ENCODE results near the gene SUN2. TPM values are rescaled to one million over a fixed set of nuclear protein-coding genes. Genes with fewer than 3 reads are reported as not detected.
"Not testable (repeated sequence)": the region's sequence is repeated elsewhere in the genome, so short reads cannot be mapped to it uniquely, and the experiment has no call there.

The SUN2 gene
- 100 to 1,000 TPM; 275 to 495 TPM for total RNA-seq
- 100 to 1,000 TPM in 1 of 2 donors, 10 to 100 TPM in 1; 95.4 to 303 TPM for polyA plus RNA-seq
- long read RNA-seq, donor 1, partial matches to known transcripts: 453 of 824 reads
- long read RNA-seq, donor 1, other reads (novel, unspliced or antisense): 371 of 824 reads
- long read RNA-seq, donor 2, full-length matches to known transcripts: 4 of 407 reads
- long read RNA-seq, donor 2, partial matches to known transcripts: 112 of 407 reads
- long read RNA-seq, donor 2, other reads (novel, unspliced or antisense): 291 of 407 reads

- Histone ChIP-seq H3K27me3 (ENCODE audit: control insufficient read depth in 1 of 2, insufficient read depth in 2 of 2, low read length in 1 of 2) (no peaks in the 10 kb centered on the region), H3K9me3 (ENCODE audit: control insufficient read depth, low read length) (no peaks in the 10 kb centered on the region), H3K4me1 (ENCODE audit: control insufficient read depth in 1 of 2, insufficient read depth in 2 of 2, low read length in 2 of 2) (no peaks in the 10 kb centered on the region), H3K4me3 (ENCODE audit: low read length in 2 of 2) (peak within 1 kb of the TSS; percentile 68 to 93), H3K36me3 (ENCODE audit: control insufficient read depth in 1 of 2, insufficient read depth in 2 of 2, low read length in 1 of 2) (peaks cover 0 to 8% of the 10 kb centered on the region in 2 donors), H3K27ac (ENCODE audit: low read depth in 1 of 2, low read length in 2 of 2) (peak within 1 kb of the TSS; percentile 96 to 97)
- DNase-seq (peak; percentile 97 to 98), ATAC-seq (ENCODE audit: low FRiP score) (peak; percentile 89)
- intact Hi-C loops (cut with DNase I): loop anchor here in 1 of 2 donors (2.0 to 5.0 kb wide), 2 partner anchors 36 to 51 kb away; partner anchors contain the start of genes DNAL4 and GTPBP1
- WGBS, 2 donors: 0 to 1% methylated on average over 50 to 68 of the region's 68 CpGs
Measured at GRCh38 chr22:38755911-38756532, at the start of gene SUN2. Gene SUN2, minus strand, starts transcription at chr22:38755998. Its CDS starts 3,370 bp downstream, at chr22:38752628.

GRCh38 chr22:38805041-38805593, 49.3 kb upstream of the SUN2 start:
- H3K27me3 ChIP-seq (ENCODE audit: control insufficient read depth in 1 of 2, insufficient read depth in 2 of 2, low read length in 1 of 2); H3K36me3 ChIP-seq (ENCODE audit: control insufficient read depth in 1 of 2, insufficient read depth in 2 of 2, low read length in 1 of 2); H3K4me3 ChIP-seq (ENCODE audit: low read length in 2 of 2); H3K9me3 ChIP-seq (ENCODE audit: control insufficient read depth, low read length); ATAC-seq (ENCODE audit: low FRiP score); intact Hi-C loops (cut with DNase I); H3K27ac ChIP-seq (ENCODE audit: low read depth in 1 of 2, low read length in 2 of 2); DNase-seq; H3K4me1 ChIP-seq (ENCODE audit: control insufficient read depth in 1 of 2, insufficient read depth in 2 of 2, low read length in 2 of 2): not testable (repeated sequence)
- WGBS, 2 donors: 63 to 64% methylated on average over 8 of the region's 8 CpGs

GRCh38 chr22:38802671-38803121, 46.9 kb upstream of the SUN2 start:
- peaks cover 6% of the 10 kb centered on the region for H3K9me3 ChIP-seq (ENCODE audit: control insufficient read depth, low read length)
- no peaks in the 10 kb centered on the region for H3K36me3 ChIP-seq (ENCODE audit: control insufficient read depth in 1 of 2, insufficient read depth in 2 of 2, low read length in 1 of 2)
- no peak overlapping the region for H3K4me3 ChIP-seq (ENCODE audit: low read length in 2 of 2)
- 29 to 36% methylated on average over 10 of the region's 10 CpGs for WGBS, 2 donors
- peak; percentile 73 for ATAC-seq (ENCODE audit: low FRiP score)
- H3K27me3 ChIP-seq (ENCODE audit: control insufficient read depth in 1 of 2, insufficient read depth in 2 of 2, low read length in 1 of 2): no peaks in the 10 kb centered on the region
- intact Hi-C loops (cut with DNase I): no loop called here
- no peaks in the 10 kb centered on the region for H3K4me1 ChIP-seq (ENCODE audit: control insufficient read depth in 1 of 2, insufficient read depth in 2 of 2, low read length in 2 of 2)
- peak in 1 of 2 donors; percentile 71 for DNase-seq
- no peak overlapping the region for H3K27ac ChIP-seq (ENCODE audit: low read depth in 1 of 2, low read length in 2 of 2)

GRCh38 chr22:38799265-38800002, 43.6 kb upstream of the SUN2 start:
- DNase-seq (no peak), ATAC-seq (ENCODE audit: low FRiP score) (no peak)
- H3K27me3 ChIP-seq (ENCODE audit: control insufficient read depth in 1 of 2, insufficient read depth in 2 of 2, low read length in 1 of 2): no peaks in the 10 kb centered on the region
- no peak overlapping the region for H3K4me3 ChIP-seq (ENCODE audit: low read length in 2 of 2)
- H3K4me1 ChIP-seq (ENCODE audit: control insufficient read depth in 1 of 2, insufficient read depth in 2 of 2, low read length in 2 of 2): no peaks in the 10 kb centered on the region
- WGBS, 2 donors: 89 to 92% methylated on average over 6 of the region's 6 CpGs
- no peaks in the 10 kb centered on the region for H3K36me3 ChIP-seq (ENCODE audit: control insufficient read depth in 1 of 2, insufficient read depth in 2 of 2, low read length in 1 of 2)
- intact Hi-C loops (cut with DNase I): no loop called here
- H3K9me3 ChIP-seq (ENCODE audit: control insufficient read depth, low read length): peaks cover 6% of the 10 kb centered on the region
- no peak overlapping the region for H3K27ac ChIP-seq (ENCODE audit: low read depth in 1 of 2, low read length in 2 of 2)

GRCh38 chr22:38798496-38798895, 42.7 kb upstream of the SUN2 start:
- WGBS, 2 donors: 74 to 78% methylated on average over 5 of the region's 5 CpGs
- H3K4me3 ChIP-seq (ENCODE audit: low read length in 2 of 2): no peak overlapping the region
- intact Hi-C loops (cut with DNase I): no loop called here
- H3K4me1 ChIP-seq (ENCODE audit: control insufficient read depth in 1 of 2, insufficient read depth in 2 of 2, low read length in 2 of 2): no peaks in the 10 kb centered on the region
- ATAC-seq (ENCODE audit: low FRiP score): no peak
- H3K27ac ChIP-seq (ENCODE audit: low read depth in 1 of 2, low read length in 2 of 2): no peak overlapping the region
- no peaks in the 10 kb centered on the region for H3K27me3 ChIP-seq (ENCODE audit: control insufficient read depth in 1 of 2, insufficient read depth in 2 of 2, low read length in 1 of 2)
- H3K36me3 ChIP-seq (ENCODE audit: control insufficient read depth in 1 of 2, insufficient read depth in 2 of 2, low read length in 1 of 2): no peaks in the 10 kb centered on the region
- no peak for DNase-seq
- H3K9me3 ChIP-seq (ENCODE audit: control insufficient read depth, low read length): peaks cover 6% of the 10 kb centered on the region

- Histone ChIP-seq H3K27me3 (ENCODE audit: control insufficient read depth in 1 of 2, insufficient read depth in 2 of 2, low read length in 1 of 2) (no peaks in the 10 kb centered on the region), H3K9me3 (ENCODE audit: control insufficient read depth, low read length) (peaks cover 6% of the 10 kb centered on the region), H3K27ac (ENCODE audit: low read depth in 1 of 2, low read length in 2 of 2) (no peak overlapping the region), H3K4me3 (ENCODE audit: low read length in 2 of 2) (no peak overlapping the region), H3K36me3 (ENCODE audit: control insufficient read depth in 1 of 2, insufficient read depth in 2 of 2, low read length in 1 of 2) (no peaks in the 10 kb centered on the region), H3K4me1 (ENCODE audit: control insufficient read depth in 1 of 2, insufficient read depth in 2 of 2, low read length in 2 of 2) (no peaks in the 10 kb centered on the region)
- DNase-seq (no peak), ATAC-seq (ENCODE audit: low FRiP score) (no peak)
- intact Hi-C loops (cut with DNase I): no loop called here
- 78 to 80% methylated on average over 12 of the region's 12 CpGs for WGBS, 2 donors
Measured at GRCh38 chr22:38796262-38796957, 40.6 kb upstream of the SUN2 start.

GRCh38 chr22:38795569-38795968, 39.8 kb upstream of the SUN2 start:
- DNase-seq: no peak

More at GRCh38 chr22:38795569-38795968, 39.8 kb upstream of the SUN2 start:
- peaks cover 6% of the 10 kb centered on the region for H3K9me3 ChIP-seq (ENCODE audit: control insufficient read depth, low read length)
- no peaks in the 10 kb centered on the region for H3K27me3 ChIP-seq (ENCODE audit: control insufficient read depth in 1 of 2, insufficient read depth in 2 of 2, low read length in 1 of 2)
- no peak for ATAC-seq (ENCODE audit: low FRiP score)
- no peaks in the 10 kb centered on the region for H3K36me3 ChIP-seq (ENCODE audit: control insufficient read depth in 1 of 2, insufficient read depth in 2 of 2, low read length in 1 of 2)
- H3K4me3 ChIP-seq (ENCODE audit: low read length in 2 of 2): no peak overlapping the region
- H3K4me1 ChIP-seq (ENCODE audit: control insufficient read depth in 1 of 2, insufficient read depth in 2 of 2, low read length in 2 of 2): no peaks in the 10 kb centered on the region
- no peak overlapping the region for H3K27ac ChIP-seq (ENCODE audit: low read depth in 1 of 2, low read length in 2 of 2)
- intact Hi-C loops (cut with DNase I): no loop called here
- WGBS, 2 donors: 66 to 75% methylated on average over 4 of the region's 4 CpGs

All from aorta (tissue), 5 donors.